Activated naive CD4-positive, alpha-beta T cell treated with anti-CD3 and anti-CD28 coated beads, Interleukin-2, amount 10 ng/mL, durations not matched to agents 7 days and 5 days (primary cell): ENCODE measurements around the gene TBCEL.

Source experiments
- CTCF ChIA-PET: fragments of 350-600 bp; sonication (Branson Sonifier 250); formaldehyde crosslinking; loops from one replicate; lab custom pipeline; 2021; ENCODE audit warnings: antibody characterized with exemption; lab: Charles Lee
- DNase-seq: peaks from one replicate; pipeline ENCODE4 v3.0.0-alpha.2; 2020
- H3K27ac Mint-ChIP-seq: one replicate; pipeline ENCODE4 v1.8.0; 2021; ENCODE audit warnings: mild to moderate bottlenecking, moderate library complexity, mixed read lengths
- H3K27me3 Mint-ChIP-seq: one replicate; pipeline ENCODE4 v1.8.0; 2021; ENCODE audit warnings: mild to moderate bottlenecking, mixed read lengths
- H3K36me3 Mint-ChIP-seq: one replicate; pipeline ENCODE4 v1.8.0; 2021; ENCODE audit warnings: mixed read lengths
- H3K4me1 Mint-ChIP-seq: one replicate; pipeline ENCODE4 v1.8.0; 2021; ENCODE audit warnings: mixed read lengths
- H3K4me3 Mint-ChIP-seq: one replicate; pipeline ENCODE4 v1.8.0; 2021; ENCODE audit warnings: mild to moderate bottlenecking, moderate library complexity, mixed read lengths
- H3K9me3 Mint-ChIP-seq: one replicate; pipeline ENCODE4 v1.8.0; 2021; ENCODE audit warnings: mixed read lengths

Gene TBCEL, protein sequence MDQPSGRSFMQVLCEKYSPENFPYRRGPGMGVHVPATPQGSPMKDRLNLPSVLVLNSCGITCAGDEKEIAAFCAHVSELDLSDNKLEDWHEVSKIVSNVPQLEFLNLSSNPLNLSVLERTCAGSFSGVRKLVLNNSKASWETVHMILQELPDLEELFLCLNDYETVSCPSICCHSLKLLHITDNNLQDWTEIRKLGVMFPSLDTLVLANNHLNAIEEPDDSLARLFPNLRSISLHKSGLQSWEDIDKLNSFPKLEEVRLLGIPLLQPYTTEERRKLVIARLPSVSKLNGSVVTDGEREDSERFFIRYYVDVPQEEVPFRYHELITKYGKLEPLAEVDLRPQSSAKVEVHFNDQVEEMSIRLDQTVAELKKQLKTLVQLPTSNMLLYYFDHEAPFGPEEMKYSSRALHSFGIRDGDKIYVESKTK

DNA sequence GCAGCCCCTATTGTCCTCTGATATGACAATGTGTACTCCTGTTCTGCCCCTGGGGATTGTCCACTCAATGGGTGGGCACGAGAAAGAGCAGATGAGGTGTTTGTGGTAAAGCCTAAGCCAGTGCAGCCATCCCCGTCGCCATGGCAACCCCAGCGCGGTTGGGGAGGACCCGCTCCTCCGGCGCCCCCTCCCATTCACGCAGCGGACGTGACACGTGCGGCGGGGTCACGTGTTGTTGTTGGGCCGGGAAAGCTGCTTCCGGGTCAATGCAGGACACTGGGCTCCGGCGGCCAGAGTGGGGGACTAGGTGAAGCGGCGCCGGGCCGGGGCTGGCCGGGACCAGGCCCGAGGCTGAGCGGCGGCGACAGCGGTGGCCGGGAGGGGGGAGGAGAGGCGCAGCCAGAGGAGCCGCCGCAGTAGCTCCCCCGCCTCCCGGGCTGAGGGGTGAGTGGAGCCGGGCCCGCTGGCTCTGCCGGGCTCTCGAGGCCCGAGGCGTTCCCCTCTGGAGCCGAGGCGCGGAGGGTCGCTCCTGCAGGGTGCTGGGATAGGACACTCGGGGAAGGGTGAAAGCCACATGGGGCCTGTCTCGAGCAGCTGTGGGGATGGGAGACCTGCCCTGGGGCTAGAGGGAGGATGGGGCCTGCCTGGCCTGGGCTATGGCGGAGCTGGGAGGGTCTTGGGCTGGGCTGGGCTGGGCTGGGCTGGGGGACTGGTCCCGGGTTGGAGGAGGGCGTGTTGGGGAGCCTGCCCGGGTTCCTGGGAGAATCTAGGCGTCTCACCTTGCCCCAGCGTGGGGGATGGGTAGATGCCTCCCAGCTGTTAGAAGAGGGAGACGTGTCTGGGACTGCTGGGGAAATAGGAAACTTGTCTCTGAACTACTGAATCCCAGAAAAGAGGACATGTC lies at the start of gene TBCEL:
Gene TBCEL, plus strand, starts transcription at position 255 of the 904 bp plus-strand sequence. CDS start 21,589 bp downstream, outside the sequence.
- Mint-ChIP-seq H3K27ac (peak within 1 kb of the TSS; percentile 83), H3K27me3 (peaks cover 11% of the 10 kb centered on the region), H3K36me3 (no peaks in the 10 kb centered on the region), H3K9me3 (no peaks in the 10 kb centered on the region), H3K4me3 (peak within 1 kb of the TSS; percentile 86), H3K4me1 (peaks cover 23% of the 10 kb centered on the region)
- peak; percentile 91 for DNase-seq
- CTCF ChIA-PET: interaction anchor here (0.6 to 1.3 kb wide), 3 partner anchors 95 to 171 kb away, joined by 3 read pairs; no protein-coding TSS in a partner anchor

GRCh38 chr11:120974466-120974865 lies 49.4 kb upstream of the TBCEL start:
- H3K9me3 Mint-ChIP-seq: no peaks in the 10 kb centered on the region
- H3K4me3 Mint-ChIP-seq: no peak overlapping the region
- H3K4me1 Mint-ChIP-seq: no peaks in the 10 kb centered on the region
- H3K36me3 Mint-ChIP-seq: no peaks in the 10 kb centered on the region
- no peak for DNase-seq
- CTCF ChIA-PET: no interaction called here
- peaks cover 47% of the 10 kb centered on the region for H3K27me3 Mint-ChIP-seq
- H3K27ac Mint-ChIP-seq: no peak overlapping the region

- CTCF ChIA-PET: no interaction called here
- H3K9me3 Mint-ChIP-seq: no peaks in the 10 kb centered on the region
- H3K27ac Mint-ChIP-seq: no peak overlapping the region
- no peaks in the 10 kb centered on the region for H3K4me1 Mint-ChIP-seq
- DNase-seq: no peak
- H3K36me3 Mint-ChIP-seq: no peaks in the 10 kb centered on the region
- peaks cover 50% of the 10 kb centered on the region for H3K27me3 Mint-ChIP-seq
- no peak overlapping the region for H3K4me3 Mint-ChIP-seq
These were observed 48.9 kb upstream of the TBCEL start for GRCh38 chr11:120974965-120975364.

GRCh38 chr11:120977266-120978137 lies 46.4 kb upstream of the TBCEL start:
- Mint-ChIP-seq H3K9me3 (no peaks in the 10 kb centered on the region), H3K4me1 (no peaks in the 10 kb centered on the region), H3K27ac (no peak overlapping the region), H3K27me3 (peaks cover 43% of the 10 kb centered on the region), H3K36me3 (no peaks in the 10 kb centered on the region), H3K4me3 (no peak overlapping the region)
- no peak for DNase-seq
- CTCF ChIA-PET: no interaction called here

- peaks cover 47% of the 10 kb centered on the region for H3K27me3 Mint-ChIP-seq
- H3K27ac Mint-ChIP-seq: no peak overlapping the region
- no peaks in the 10 kb centered on the region for H3K4me1 Mint-ChIP-seq
- no peaks in the 10 kb centered on the region for H3K9me3 Mint-ChIP-seq
- no peaks in the 10 kb centered on the region for H3K36me3 Mint-ChIP-seq
- no peak for DNase-seq
- CTCF ChIA-PET: no interaction called here
- no peak overlapping the region for H3K4me3 Mint-ChIP-seq
These were observed 45.2 kb upstream of the TBCEL start for GRCh38 chr11:120978701-120979100.

DNA sequence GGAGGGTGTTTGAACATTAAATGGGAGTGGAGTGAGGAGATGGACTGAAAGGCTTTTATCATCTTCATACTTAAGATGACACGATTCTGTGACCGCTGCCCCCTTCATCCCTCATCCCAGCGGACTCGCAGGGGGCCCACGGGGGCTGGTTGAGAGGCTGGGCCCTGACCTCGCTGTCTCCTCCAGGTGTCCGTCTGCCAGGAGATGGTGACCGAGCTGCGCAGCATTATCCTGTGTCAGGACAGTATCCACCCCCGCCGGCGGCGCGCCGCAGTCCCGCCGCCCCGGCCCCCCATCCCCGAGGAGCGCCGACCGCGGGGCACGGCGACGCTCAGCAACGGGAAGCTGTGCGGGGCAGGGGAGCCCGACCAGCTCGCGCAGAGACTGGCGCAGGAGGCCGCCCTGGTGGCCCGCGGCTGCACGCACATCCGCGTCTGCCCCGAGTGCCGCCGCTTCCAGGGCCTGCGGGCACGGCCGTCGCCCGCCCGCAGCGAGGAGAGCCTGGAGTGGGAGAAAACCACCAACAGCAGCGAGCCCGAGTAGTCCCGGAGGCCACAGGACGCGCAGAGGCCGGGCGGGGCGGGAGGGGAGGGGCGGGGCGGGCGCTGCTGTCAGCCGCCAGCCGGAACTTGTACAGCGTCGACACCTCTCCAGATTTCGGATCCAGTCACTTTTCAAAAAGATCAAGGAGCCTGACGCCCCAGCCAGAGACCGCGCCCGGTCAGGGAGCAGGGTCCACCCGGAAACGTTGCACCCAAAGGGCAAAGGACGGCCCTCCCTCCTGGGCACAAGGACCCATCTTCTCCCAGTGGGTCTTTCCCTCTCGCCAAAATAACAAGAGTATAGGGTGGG lies 38.0 kb upstream of the TBCEL start:
- H3K9me3 Mint-ChIP-seq: no peaks in the 10 kb centered on the region
- H3K36me3 Mint-ChIP-seq: no peaks in the 10 kb centered on the region
- CTCF ChIA-PET: no interaction called here
- DNase-seq: peak; percentile 66
- peaks cover 47% of the 10 kb centered on the region for H3K27me3 Mint-ChIP-seq
- H3K27ac Mint-ChIP-seq: no peak overlapping the region
- peaks cover 8% of the 10 kb centered on the region for H3K4me1 Mint-ChIP-seq
- peak overlapping the region; percentile 60 for H3K4me3 Mint-ChIP-seq

- no peak for DNase-seq
- no peak overlapping the region for H3K27ac Mint-ChIP-seq
- no peaks in the 10 kb centered on the region for H3K9me3 Mint-ChIP-seq
- peaks cover 8% of the 10 kb centered on the region for H3K4me1 Mint-ChIP-seq
- H3K4me3 Mint-ChIP-seq: no peak overlapping the region
- peaks cover 38% of the 10 kb centered on the region for H3K27me3 Mint-ChIP-seq
- CTCF ChIA-PET: interaction anchor here (1.3 kb wide), 1 partner anchor 9 kb away, joined by 4 read pairs; no protein-coding TSS in a partner anchor
- H3K36me3 Mint-ChIP-seq: no peaks in the 10 kb centered on the region
These were observed 35.3 kb upstream of the TBCEL start for GRCh38 chr11:120988603-120989002.

DNA sequence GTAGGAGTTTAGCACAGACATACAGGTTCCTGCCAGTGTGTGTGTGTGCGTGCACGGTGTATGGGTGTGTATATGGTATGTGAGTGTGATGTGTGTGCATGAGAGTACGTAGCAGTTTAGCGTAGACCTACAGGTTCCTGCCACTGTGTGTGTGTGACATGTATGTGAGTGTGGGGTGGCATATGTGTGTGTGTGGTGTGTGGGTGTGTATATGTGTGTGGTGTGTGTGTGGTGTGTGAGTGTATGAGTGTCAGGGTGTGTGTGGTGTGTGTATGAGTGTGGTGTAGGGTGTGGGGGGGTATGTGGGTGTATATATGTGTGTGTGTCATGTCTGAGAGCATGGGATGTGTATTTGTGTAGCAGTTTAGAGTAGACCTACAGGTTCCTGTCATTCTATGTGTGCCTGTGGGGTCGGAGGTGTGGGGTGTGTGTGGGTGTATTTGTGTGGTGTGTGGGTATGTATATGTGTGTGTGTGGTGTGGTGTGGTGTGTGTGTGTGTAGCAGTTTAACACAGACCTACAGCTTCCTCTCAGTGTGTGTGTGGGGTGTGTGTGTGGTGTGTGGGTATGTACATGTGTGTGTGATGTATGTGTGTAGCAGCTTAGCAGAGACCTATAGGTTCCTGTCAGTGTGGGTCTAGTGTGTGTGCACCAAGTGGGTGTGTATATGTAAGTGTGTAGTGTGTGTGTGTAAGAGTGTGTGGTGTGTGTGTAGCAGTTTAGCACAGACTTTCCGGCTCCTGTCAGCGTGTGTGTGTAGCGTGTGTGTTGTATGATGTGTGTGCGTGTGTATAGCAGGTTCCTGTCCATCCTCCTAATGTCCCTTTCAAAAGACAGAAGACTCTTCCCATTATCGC lies 31.8 kb upstream of the TBCEL start:
- DNase-seq: no peak
- no peak overlapping the region for H3K4me3 Mint-ChIP-seq
- H3K27me3 Mint-ChIP-seq: peaks cover 18% of the 10 kb centered on the region
- no peaks in the 10 kb centered on the region for H3K36me3 Mint-ChIP-seq
- CTCF ChIA-PET: no interaction called here
- no peaks in the 10 kb centered on the region for H3K9me3 Mint-ChIP-seq
- H3K27ac Mint-ChIP-seq: no peak overlapping the region
- H3K4me1 Mint-ChIP-seq: peaks cover 3% of the 10 kb centered on the region

DNA sequence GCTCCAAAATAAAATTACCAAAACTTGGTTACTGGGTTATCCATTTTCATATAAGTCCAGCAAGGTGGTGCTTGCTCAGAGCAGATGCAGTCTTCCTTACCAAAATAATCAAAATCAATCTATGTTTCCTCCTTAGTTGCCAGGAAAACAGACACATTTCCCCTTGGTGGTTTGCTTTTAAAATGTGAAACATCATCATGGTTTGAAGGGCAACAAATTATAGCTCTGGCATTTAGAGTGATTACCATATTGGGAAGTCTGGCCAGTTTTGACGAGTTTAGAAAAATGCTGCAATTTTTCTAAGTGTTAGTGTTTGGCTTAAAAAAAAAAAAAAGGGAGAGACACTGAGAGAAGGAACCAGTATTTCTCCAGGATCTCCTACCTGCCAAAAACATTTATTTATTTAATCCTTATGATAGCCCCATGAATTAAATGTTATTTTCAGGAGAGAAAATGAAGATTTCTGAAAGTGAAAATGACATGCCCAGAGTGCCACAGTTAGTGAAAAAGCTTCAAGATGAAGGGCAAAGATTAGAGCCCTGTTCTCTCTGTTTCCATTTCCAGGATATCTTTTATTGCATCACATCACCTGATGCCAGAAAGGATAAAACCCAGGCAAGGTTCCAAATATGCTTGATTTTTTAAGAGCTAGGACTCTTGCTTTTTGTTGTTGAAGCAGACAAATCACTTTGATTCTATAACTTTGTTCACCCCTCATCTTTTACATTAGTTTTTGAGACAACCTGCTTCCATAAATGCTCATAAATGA lies 29.6 kb upstream of the TBCEL start:
- CTCF ChIA-PET: no interaction called here
- no peak overlapping the region for H3K4me3 Mint-ChIP-seq
- H3K4me1 Mint-ChIP-seq: peaks cover 3% of the 10 kb centered on the region
- DNase-seq: no peak
- H3K27me3 Mint-ChIP-seq: peaks cover 14% of the 10 kb centered on the region
- H3K36me3 Mint-ChIP-seq: no peaks in the 10 kb centered on the region
- H3K27ac Mint-ChIP-seq: no peak overlapping the region
- H3K9me3 Mint-ChIP-seq: no peaks in the 10 kb centered on the region

- no peak for DNase-seq
- Mint-ChIP-seq H3K9me3 (no peaks in the 10 kb centered on the region), H3K4me1 (peaks cover 3% of the 10 kb centered on the region), H3K27ac (no peak overlapping the region), H3K4me3 (no peak overlapping the region), H3K27me3 (peaks cover 12% of the 10 kb centered on the region), H3K36me3 (no peaks in the 10 kb centered on the region)
- CTCF ChIA-PET: no interaction called here
These were observed 28.7 kb upstream of the TBCEL start for GRCh38 chr11:120995184-120995583.

GRCh38 chr11:120996973-120997372 lies 26.9 kb upstream of the TBCEL start:
- no peak overlapping the region for H3K4me3 Mint-ChIP-seq
- H3K27ac Mint-ChIP-seq: no peak overlapping the region
- H3K36me3 Mint-ChIP-seq: no peaks in the 10 kb centered on the region
- CTCF ChIA-PET: interaction anchor here (1.6 kb wide), 1 partner anchor 8 kb away, joined by 4 read pairs; no protein-coding TSS in a partner anchor
- H3K4me1 Mint-ChIP-seq: peaks cover 3% of the 10 kb centered on the region
- no peaks in the 10 kb centered on the region for H3K9me3 Mint-ChIP-seq
- peaks cover 10% of the 10 kb centered on the region for H3K27me3 Mint-ChIP-seq
- DNase-seq: no peak

DNA sequence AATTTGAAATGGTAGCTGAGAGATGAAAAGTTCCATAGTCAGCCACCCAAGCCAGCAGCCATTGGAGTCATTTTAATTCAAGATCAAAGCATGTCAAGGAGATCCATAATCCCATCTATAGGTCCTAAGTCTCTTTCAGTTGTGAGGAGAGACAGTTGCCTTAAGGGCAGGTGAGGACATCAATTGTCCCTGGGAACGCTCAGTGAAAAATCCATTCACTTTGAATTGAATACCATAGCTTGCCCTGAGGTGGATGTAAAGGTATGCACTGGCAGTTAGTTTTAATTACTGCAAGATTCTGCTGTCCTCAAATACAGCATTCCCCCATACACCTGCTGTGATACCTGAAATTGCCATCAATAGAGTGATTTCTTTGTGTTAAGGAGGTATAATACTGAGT lies 25.3 kb upstream of the TBCEL start:
- Mint-ChIP-seq H3K9me3 (no peaks in the 10 kb centered on the region), H3K27me3 (peaks cover 16% of the 10 kb centered on the region), H3K4me1 (peaks cover 3% of the 10 kb centered on the region), H3K4me3 (no peak overlapping the region), H3K27ac (no peak overlapping the region), H3K36me3 (no peaks in the 10 kb centered on the region)
- CTCF ChIA-PET: interaction anchor here (1.0 kb wide), 1 partner anchor 8 kb away, joined by 3 read pairs; no protein-coding TSS in a partner anchor
- no peak for DNase-seq
